Natural killer cell (primary cell): ENCODE results near the gene FLII. TPM values are rescaled to one million over a fixed set of nuclear protein-coding genes. Genes with fewer than 3 reads are reported as not detected.

Experiments used
- ATAC-seq, 3 donors: fragments of 150-1000 bp in 2 of 3; fragments of 200-7000 bp in 1 of 3; cut with Tn5 transposase; 1 replicate in 1 of 3; 2 replicates in 2 of 3; pipeline ENCODE4 v1.10.0; 2021; ENCODE audit warnings: mild to moderate bottlenecking in 2 of 3, moderate library complexity in 2 of 3
- DNase-seq, 2 donors: peaks; one replicate each; pipeline versions ENCODE4 v3.0.0 to v3.0.0-alpha.2; 2013 to 2021; ENCODE audit warnings: mixed read lengths in 1 of 2
- H3K27ac ChIP-seq: one replicate; pipeline ENCODE4 v1.5.1; 2013; ENCODE audit warnings: mild to moderate bottlenecking, low read length
- H3K27me3 ChIP-seq: one replicate; pipeline ENCODE4 v1.6.1; 2013; ENCODE audit warnings: low read length; ENCODE audit not compliant: control insufficient read depth, insufficient read depth
- H3K36me3 ChIP-seq: one replicate; pipeline ENCODE4 v1.6.1; 2013; ENCODE audit warnings: low read length; ENCODE audit not compliant: control insufficient read depth, insufficient read depth
- H3K4me1 ChIP-seq: one replicate; pipeline ENCODE4 v1.6.1; 2013; ENCODE audit warnings: low read length; ENCODE audit not compliant: control insufficient read depth, insufficient read depth
- H3K4me3 ChIP-seq: one replicate; pipeline ENCODE4 v1.5.1; 2013; ENCODE audit warnings: low read length
- H3K9me3 ChIP-seq: one replicate; pipeline ENCODE4 v1.6.1; 2013; ENCODE audit warnings: low read length; ENCODE audit not compliant: control insufficient read depth, insufficient read depth
- H3K27ac Mint-ChIP-seq, 2 donors: one replicate each; pipeline ENCODE4 v1.8.0; 2022; ENCODE audit warnings: mild to moderate bottlenecking in 2 of 2, mixed read lengths in 2 of 2, moderate library complexity in 1 of 2
- H3K27me3 Mint-ChIP-seq, 2 donors: one replicate each; pipeline ENCODE4 v1.8.0; 2022; ENCODE audit warnings: low read depth in 2 of 2, mixed read lengths in 2 of 2
- H3K36me3 Mint-ChIP-seq: one replicate; pipeline ENCODE4 v1.8.0; 2022; ENCODE audit warnings: mixed read lengths
- H3K4me1 Mint-ChIP-seq, 2 donors: one replicate each; pipeline ENCODE4 v1.8.0; 2022; ENCODE audit warnings: mixed read lengths in 2 of 2
- H3K4me3 Mint-ChIP-seq: one replicate; pipeline ENCODE4 v1.8.0; 2022; ENCODE audit warnings: mild to moderate bottlenecking, moderate library complexity, mixed read lengths
- H3K9me3 Mint-ChIP-seq, 2 donors: one replicate each; pipeline ENCODE4 v1.8.0; 2022; ENCODE audit warnings: mixed read lengths in 2 of 2
- CTCF ChIP-seq: fragments of 200-600 bp; IDR thresholded peaks from one replicate; pipeline ENCODE4 v1.8.0; 2022; ENCODE audit warnings: antibody characterized with exemption
- WGBS: methylation state at CpG from one replicate; pipeline ENCODE4 v1.1.7; 2013; ENCODE audit warnings: missing lambda C conversion rate; ENCODE audit not compliant: insufficient coverage; 5-methylcytosine and 5-hydroxymethylcytosine counted together
- intact Hi-C: fragments of 100-400 bp; cut with micrococcal nuclease; formaldehyde crosslinking; loops from one replicate; pipeline ENCODE4 v1.14.2; 2022
- total RNA-seq, 4 donors: library from RNA; stranded (reverse); fragments of 120-200 nt in 1 of 4; gene quantifications; one replicate each; pipeline versions ENCODE4 v1.2.3 to v1.2.4, GENCODE V29; 2013 to 2022

The FLII gene
- total RNA-seq, 3 donors from 2014 or later (not counting 1 experiment from before 2014, with no cell fraction given), result 286 to 342 (median 327) TPM

GRCh38 chr17:18233803-18234518, 24.6 kb downstream of the FLII start:
- Mint-ChIP-seq H3K9me3 (no peaks in the 10 kb centered on the region), H3K27ac (no peak overlapping the region), H3K36me3 (no peaks in the 10 kb centered on the region), H3K27me3 (no peaks in the 10 kb centered on the region), H3K4me3 (no peak overlapping the region), H3K4me1 (peaks cover 0 to under 1% of the 10 kb centered on the region in 2 donors)
- Histone ChIP-seq H3K27me3 (no peaks in the 10 kb centered on the region), H3K27ac (no peak overlapping the region), H3K4me3 (no peak overlapping the region), H3K9me3 (no peaks in the 10 kb centered on the region), H3K36me3 (peaks cover 45% of the 10 kb centered on the region), H3K4me1 (no peaks in the 10 kb centered on the region)
- 97% methylated on average over 22 of the region's 22 CpGs for WGBS
- no peak for DNase-seq
- intact Hi-C loops, result no loop called here
- no peak for ATAC-seq
- no peak for TF ChIP-seq CTCF

GRCh38 chr17:18231164-18231563, 27.4 kb downstream of the FLII start:
- H3K9me3 Mint-ChIP-seq, result no peaks in the 10 kb centered on the region
- H3K27me3 Mint-ChIP-seq, result no peaks in the 10 kb centered on the region
- WGBS, result 96% methylated on average over 9 of the region's 9 CpGs
- DNase-seq, result no peak
- Histone ChIP-seq H3K9me3 (no peaks in the 10 kb centered on the region), H3K27ac (no peak overlapping the region), H3K4me3 (no peak overlapping the region), H3K27me3 (no peaks in the 10 kb centered on the region), H3K36me3 (peaks cover 26% of the 10 kb centered on the region), H3K4me1 (peaks cover 9% of the 10 kb centered on the region)
- ATAC-seq, result no peak
- no peaks in the 10 kb centered on the region for H3K36me3 Mint-ChIP-seq
- no peak overlapping the region for H3K27ac Mint-ChIP-seq
- H3K4me3 Mint-ChIP-seq, result no peak overlapping the region
- H3K4me1 Mint-ChIP-seq, result peaks cover 23 to 24% of the 10 kb centered on the region in 2 donors
- intact Hi-C loops, result no loop called here
- TF ChIP-seq CTCF, result no peak

GRCh38 chr17:18230288-18231141, 28.0 kb downstream of the FLII start:
- H3K4me3 ChIP-seq, result no peak overlapping the region
- DNase-seq (no peak), ATAC-seq (no peak)
- H3K9me3 ChIP-seq, result no peaks in the 10 kb centered on the region
- Mint-ChIP-seq H3K27ac (no peak overlapping the region), H3K4me3 (no peak overlapping the region), H3K9me3 (no peaks in the 10 kb centered on the region), H3K36me3 (no peaks in the 10 kb centered on the region), H3K27me3 (no peaks in the 10 kb centered on the region), H3K4me1 (peaks cover 27 to 28% of the 10 kb centered on the region in 2 donors)
- WGBS, result 91% methylated on average over 14 of the region's 14 CpGs
- H3K36me3 ChIP-seq, result peaks cover 21% of the 10 kb centered on the region
- H3K27me3 ChIP-seq, result no peaks in the 10 kb centered on the region
- intact Hi-C loops, result no loop called here
- TF ChIP-seq CTCF, result no peak
- H3K27ac ChIP-seq, result no peak overlapping the region
- H3K4me1 ChIP-seq, result peaks cover 13% of the 10 kb centered on the region
